ENCODE data around the gene KCNQ5. TPM values are rescaled to one million over a fixed set of nuclear protein-coding genes. Genes with fewer than 3 reads are reported as not detected.

The KCNQ5 gene
- total and polyA plus RNA-seq, 10 of the 15 experiments (the other 5 are each of a cell fraction or from before 2014, with no cell fraction given) = 0.60 to 16.2 (median 3.2) TPM

- TF ChIP-seq MLLT1 (IDR thresholded peaks at IDR 0.05) = no peak
Observed at GRCh38 chr6:72709431-72709830, 87.6 kb downstream of the KCNQ5 start (continued).

- H3K27ac ChIP-seq (ENCODE audit: control insufficient read depth, insufficient read depth) = no peak overlapping the region
- no peak overlapping the region for H3K4me2 ChIP-seq (ENCODE audit: control insufficient read depth, insufficient read depth)
- H3K4me1 ChIP-seq (ENCODE audit: control insufficient read depth, insufficient read depth, low read length) = no peaks in the 10 kb centered on the region
- no peaks in the 10 kb centered on the region for H3K27me3 ChIP-seq (replicated peaks in 1 of 2; ENCODE audit: control insufficient read depth in 2 of 2, insufficient read depth in 2 of 2, low read length in 1 of 2)
- no peak for FAIRE-seq
- no peak overlapping the region for H3K9ac ChIP-seq (ENCODE audit: control insufficient read depth, insufficient read depth, low read length)
- CTCF ChIA-PET = interaction anchor here (1.9 kb wide), 1 partner anchor 18 kb away, joined by 5 read pairs; no protein-coding TSS in a partner anchor
- peaks cover 2% of the 10 kb centered on the region; the same call in 2 of the 3 replicates for H3K9me3 ChIP-seq (replicated peaks; ENCODE audit: control insufficient read depth, insufficient read depth, low read length)
- POLR2A ChIA-PET = no interaction called here
- RAD21 ChIA-PET (ENCODE audit: unreplicated experiment) = interaction anchor here (0.9 kb wide), 1 partner anchor 89 kb away, joined by 3 read pairs; no protein-coding TSS in a partner anchor
- H4K20me1 ChIP-seq (ENCODE audit: control insufficient read depth, insufficient read depth) = no peaks in the 10 kb centered on the region
- BruUV-seq (replicated peaks) = no TSS peak
- H3K36me3 ChIP-seq (ENCODE audit: control insufficient read depth in 2 of 2, insufficient read depth in 2 of 2, low read length in 1 of 2) = no peaks in the 10 kb centered on the region
- intact Hi-C loops (cut with micrococcal nuclease; ENCODE audit: unreplicated experiment) (no loop called here), in situ Hi-C loops (cut with MboI) (no loop called here)
- 89% methylated on average over 1 of the region's 1 CpG for WGBS (ENCODE audit: insufficient coverage, insufficient replicate concordance, low lambda C conversion rate, missing lambda C conversion rate)
- SMC1A ChIA-PET (ENCODE audit: uncharacterized antibody, unreplicated experiment) = interaction anchor here (0.9 to 2.8 kb wide), 6 partner anchors 10 to 92 kb away, joined by 3 to 9 read pairs (median 4); no protein-coding TSS in a partner anchor
- H3K79me2 ChIP-seq (ENCODE audit: control insufficient read depth, insufficient read depth, low read length) = no peaks in the 10 kb centered on the region; the same call in none of the 2 replicates
- DNase-seq (ENCODE audit: low read depth, low spot score) = no peak
- no peak overlapping the region for H2AFZ ChIP-seq (ENCODE audit: control insufficient read depth, low read depth, low read length)
- no peak overlapping the region for H3K4me3 ChIP-seq
- no peak for ATAC-seq
- TF ChIP-seq SMAD5 (IDR thresholded peaks at IDR 0.05; ENCODE audit: low read depth) = no peak
- TF ChIP-seq BRCA1 (IDR thresholded peaks at IDR 0.05; ENCODE audit: low read depth, low read length) = no peak
- TF ChIP-seq CUX1 (IDR thresholded peaks at IDR 0.05; ENCODE audit: insufficient replicate concordance, low read depth, low read length) = no peak
- no peak for TF ChIP-seq CBX5 (IDR thresholded peaks at IDR 0.05; ENCODE audit: low read depth)
- no peak for TF ChIP-seq PRDM15 (CRISPR knock-in tag; IDR thresholded peaks at IDR 0.05)
- no peak for TF ChIP-seq SUPT20H (IDR thresholded peaks at IDR 0.05; ENCODE audit: borderline replicate concordance, control insufficient read depth, low read depth, low read length)
- no peak for TF ChIP-seq CHD2 (IDR thresholded peaks at IDR 0.05; ENCODE audit: borderline replicate concordance, low read depth, low read length)
- no peak for TF ChIP-seq USF2 (IDR thresholded peaks at IDR 0.05; ENCODE audit: borderline replicate concordance, low read depth, low read length)
- no peak for TF ChIP-seq SRF (IDR thresholded peaks at IDR 0.05; ENCODE audit: low read depth in 2 of 2, low read length in 2 of 2)
Observed at GRCh38 chr6:72711731-72712130, 89.9 kb downstream of the KCNQ5 start.

All from GM12878 (cell line).